Inflammatory macrophage treated with lipopolysaccharide for 4 hours (primary cell): ENCODE results near the gene DDX10.

ENCODE experiments used
- DNase-seq: peaks from one replicate; pipeline ENCODE4 v3.0.0-alpha.2; 2020

Gene DDX10

DNA sequence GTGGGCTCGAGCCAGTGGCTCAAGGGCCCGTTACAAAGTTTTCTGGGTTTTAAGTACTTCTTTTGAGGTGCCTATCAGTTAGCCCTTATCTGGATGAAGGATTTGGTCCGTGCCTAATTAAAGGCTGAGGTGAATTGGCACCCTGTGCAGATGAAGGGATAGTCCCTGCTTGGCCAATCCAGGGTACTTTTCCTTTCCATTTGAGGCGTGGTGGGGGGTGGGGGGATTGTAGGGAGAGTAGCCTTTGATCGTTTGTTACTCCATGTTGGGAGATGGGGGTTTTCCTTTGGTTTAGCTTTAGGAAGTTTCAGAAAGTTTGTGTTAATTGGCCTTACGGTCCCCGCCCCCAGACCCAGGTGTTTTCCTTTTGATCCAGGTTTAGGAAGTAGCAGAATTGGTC, 170.8 kb downstream of the DDX10 start:
- DNase-seq, result no peak

DNA sequence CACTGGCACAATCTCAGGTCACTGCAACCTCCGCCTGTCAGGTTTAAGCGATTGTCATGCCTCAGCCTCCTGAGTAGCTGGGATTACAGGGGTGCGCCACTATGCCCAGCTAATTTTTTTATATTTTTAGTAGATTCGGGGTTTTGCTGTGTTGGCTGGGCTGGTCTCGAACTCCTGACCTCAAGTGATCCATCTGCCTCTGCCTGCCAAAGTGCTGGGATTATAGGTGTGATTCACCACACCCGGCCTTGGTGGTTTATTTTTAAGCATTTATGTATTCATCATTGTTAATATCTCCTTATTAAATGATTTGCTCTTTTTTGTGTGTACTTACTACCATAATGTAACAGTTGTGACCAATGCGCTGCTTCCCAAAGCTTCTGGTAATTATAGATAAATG, 171.7 kb downstream of the DDX10 start:
- DNase-seq, result no peak

GRCh38 chr11:108838102-108838791, 173.4 kb downstream of the DDX10 start:
- DNase-seq, result no peak

GRCh38 chr11:108838792-108839105, 173.9 kb downstream of the DDX10 start:
- DNase-seq, result peak; percentile 26

DNA sequence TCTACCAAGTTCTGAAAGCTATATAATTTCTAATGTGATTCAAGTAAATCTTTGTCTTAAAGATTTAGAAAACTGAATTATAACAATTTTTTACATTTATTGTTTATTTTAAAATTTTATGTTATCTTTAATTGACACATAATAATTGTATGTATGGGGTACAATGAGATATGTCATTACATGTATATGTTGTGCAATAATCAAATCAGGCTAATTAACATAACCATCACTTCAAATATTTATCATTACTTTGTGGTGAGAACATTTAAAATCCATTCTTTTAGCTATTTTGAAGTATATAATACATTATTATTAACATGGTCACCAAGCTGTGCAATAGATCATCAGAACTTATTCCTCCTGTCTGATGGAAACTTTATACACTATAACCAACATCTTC, 181.1 kb downstream of the DDX10 start:
- no peak for DNase-seq

GRCh38 chr11:108847298-108847990, 182.6 kb downstream of the DDX10 start:
- no peak for DNase-seq

GRCh38 chr11:108851781-108852180, 186.9 kb downstream of the DDX10 start:
- DNase-seq, result no peak

GRCh38 chr11:108852701-108853100, 187.8 kb downstream of the DDX10 start:
- no peak for DNase-seq

DNA sequence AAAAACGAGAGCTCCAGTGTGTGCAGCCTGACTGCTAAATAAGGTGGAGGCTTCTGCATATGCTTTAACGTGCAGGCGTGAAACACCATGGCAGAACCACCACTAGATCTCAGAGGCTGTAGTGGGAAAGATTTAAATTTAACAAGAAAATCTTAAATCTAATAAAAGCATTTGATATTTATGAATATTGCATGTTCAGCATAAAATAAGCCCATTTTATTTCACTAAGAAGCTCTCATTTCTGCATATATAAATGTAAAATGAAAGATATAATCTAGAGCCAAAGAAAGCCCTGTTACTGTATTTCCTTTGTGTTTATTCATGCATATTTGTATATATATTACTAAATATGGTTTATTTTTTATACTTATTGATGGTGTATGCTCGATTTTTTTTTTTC, 188.3 kb downstream of the DDX10 start:
- no peak for DNase-seq

- no peak for DNase-seq
These were observed 189.0 kb downstream of the DDX10 start for GRCh38 chr11:108853864-108854263.

DNA sequence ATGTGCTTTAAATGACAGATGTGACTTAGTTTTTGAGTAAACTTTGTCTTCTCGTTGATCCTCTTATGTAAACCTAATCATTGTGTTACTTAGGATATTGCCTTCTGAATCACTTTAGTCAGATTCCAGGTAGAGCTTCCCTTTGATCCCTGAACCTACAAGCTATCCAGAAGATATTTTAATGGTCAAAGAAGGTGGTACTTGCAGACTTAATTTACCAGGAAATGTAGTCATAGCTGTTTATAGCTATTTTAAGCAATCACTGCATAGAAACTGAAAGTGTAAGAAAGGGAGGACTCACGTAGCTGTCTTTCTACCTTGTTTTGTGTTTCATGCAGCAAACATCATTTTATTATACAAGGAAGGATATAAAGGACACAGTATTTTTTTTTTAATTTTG, 189.5 kb downstream of the DDX10 start:
- peak; percentile 55 for DNase-seq

DNA sequence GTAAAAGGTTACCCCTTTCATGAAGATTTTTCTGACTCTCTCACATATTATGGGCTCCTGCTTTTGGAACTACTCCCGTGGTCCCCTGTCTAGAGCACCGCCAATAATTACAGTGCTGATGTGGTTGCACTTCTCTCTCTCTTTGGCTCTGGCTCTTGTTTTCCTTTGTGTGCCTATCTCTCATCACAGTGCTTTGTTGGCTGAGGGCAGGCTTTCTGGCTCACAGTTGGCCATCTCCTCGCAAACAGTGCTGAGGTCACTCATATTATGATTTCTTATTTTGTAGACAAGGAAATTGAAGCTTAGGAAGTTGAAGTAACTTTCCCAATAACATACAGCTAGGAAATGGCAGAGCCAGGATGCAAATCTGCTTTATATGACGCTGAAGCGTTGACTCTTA, 192.5 kb downstream of the DDX10 start:
- no peak for DNase-seq

DNA sequence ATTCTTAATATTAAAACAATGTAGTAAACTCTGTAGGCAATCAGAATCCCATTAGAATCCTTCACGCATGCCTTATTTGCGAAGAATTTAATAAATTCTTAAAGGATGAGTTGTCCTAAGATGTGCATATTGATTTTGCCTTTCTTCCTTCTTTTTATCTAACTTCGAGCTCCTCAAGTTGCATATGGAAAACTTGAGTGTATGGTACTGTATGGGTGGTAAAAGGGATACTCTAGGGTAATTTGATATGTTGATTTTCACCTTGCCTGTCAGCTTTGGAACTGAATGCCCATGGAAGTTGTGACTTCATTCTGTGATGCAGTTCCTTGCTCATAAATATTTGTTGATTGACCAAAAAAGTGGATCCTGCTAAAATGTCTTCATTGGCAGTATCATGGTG, 193.8 kb downstream of the DDX10 start:
- no peak for DNase-seq

- no peak for DNase-seq
These were observed 194.6 kb downstream of the DDX10 start for GRCh38 chr11:108859510-108859909.

GRCh38 chr11:108863528-108863927, 198.7 kb downstream of the DDX10 start:
- no peak for DNase-seq

GRCh38 chr11:108865406-108865805, 200.5 kb downstream of the DDX10 start:
- DNase-seq, result no peak

DNA sequence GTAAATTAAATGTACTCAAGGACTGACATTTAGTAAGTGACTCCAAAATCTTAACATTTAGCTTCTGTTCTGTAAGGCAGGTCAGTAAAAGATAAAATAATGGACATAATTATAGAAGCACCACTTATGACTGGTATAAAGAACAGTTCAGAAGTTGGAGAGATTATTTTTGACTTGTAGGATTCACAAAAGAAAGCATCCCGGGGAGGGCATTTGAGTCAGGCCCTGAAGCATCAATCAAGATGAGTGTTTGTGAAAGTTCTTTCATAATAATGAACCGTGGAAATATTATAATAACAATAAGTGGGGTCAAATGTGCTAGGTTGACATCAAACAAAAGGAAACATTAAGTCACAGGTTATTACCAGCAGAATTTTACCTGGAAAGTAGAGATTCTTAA, 201.9 kb downstream of the DDX10 start:
- DNase-seq, result no peak

GRCh38 chr11:108870373-108871020, 205.6 kb downstream of the DDX10 start:
- DNase-seq, result no peak

DNA sequence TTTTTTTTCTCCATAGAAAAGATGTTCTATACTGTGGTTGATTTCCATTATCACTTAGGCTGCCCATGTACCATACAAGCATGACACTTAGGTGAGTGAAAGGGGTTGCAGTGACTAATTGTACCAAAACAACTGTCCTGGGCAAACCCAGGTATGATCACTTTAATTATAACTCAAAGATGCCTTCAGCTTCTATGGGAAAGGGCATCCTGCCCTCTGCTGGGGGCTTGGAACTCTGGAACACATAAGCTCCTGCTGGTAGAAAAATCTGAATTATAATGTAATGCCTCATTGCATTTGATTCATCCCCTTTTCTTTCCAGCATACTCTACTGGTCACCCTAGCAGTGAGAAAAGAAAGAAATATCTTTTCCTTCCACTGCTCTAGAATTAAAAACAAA, 206.3 kb downstream of the DDX10 start:
- DNase-seq, result no peak

- DNase-seq, result peak; percentile 17
These were observed 207.0 kb downstream of the DDX10 start for GRCh38 chr11:108871867-108872266.

DNA sequence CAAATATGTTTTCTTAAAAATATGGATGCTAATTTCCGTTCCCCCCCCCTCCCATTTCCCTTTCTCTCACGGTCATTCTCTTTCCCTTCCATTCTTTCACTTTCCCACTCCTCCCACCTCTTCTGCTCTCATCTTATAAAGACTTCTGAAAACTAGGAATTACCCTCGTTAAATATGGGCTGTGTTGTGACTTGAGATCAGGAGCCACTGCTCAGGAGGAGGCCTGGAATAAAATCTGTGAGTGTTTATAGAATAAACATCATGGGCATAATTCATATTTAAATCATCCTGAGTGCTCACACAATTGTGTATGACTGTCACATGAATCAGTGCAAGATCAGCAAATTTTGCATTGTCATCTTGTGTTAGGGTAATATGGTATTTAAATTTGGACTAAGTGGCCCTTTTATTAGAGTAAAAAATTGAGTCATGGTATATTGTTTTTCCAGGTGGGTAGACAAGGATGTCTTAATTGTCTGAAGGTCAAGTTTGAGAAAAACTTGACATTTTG, 208.0 kb downstream of the DDX10 start:
- DNase-seq, result no peak

DNA sequence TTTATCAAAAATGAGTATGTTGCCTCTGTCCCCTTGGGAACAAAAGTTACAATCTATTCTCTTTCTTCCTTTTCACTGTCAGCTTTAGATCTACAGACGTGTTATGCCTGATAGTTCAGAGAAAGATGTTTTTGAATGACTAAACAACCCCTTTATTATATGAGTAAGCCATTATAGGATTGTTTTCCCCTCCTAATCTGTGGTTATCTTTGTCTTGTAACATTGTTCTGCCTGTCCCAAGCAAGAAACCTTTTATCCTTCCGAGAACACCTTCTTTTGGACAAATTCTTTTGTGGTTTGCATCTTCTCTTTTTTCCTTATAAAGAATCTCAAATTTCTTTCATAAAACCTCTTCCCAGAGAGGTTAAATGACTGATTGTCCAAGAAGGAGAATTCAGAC, 208.4 kb downstream of the DDX10 start:
- no peak for DNase-seq

GRCh38 chr11:108873941-108874340, 209.1 kb downstream of the DDX10 start:
- no peak for DNase-seq

- DNase-seq, result no peak
These were observed 210.3 kb downstream of the DDX10 start for GRCh38 chr11:108875134-108875533.
